Natural killer cell (primary cell): ENCODE measurements around the gene P2RX2. TPM values are rescaled to one million over a fixed set of nuclear protein-coding genes. Genes with fewer than 3 reads are reported as not detected.

ENCODE experiments used
- ATAC-seq, 3 donors: fragments of 150-1000 bp in 2 of 3; fragments of 200-7000 bp in 1 of 3; cut with Tn5 transposase; 1 replicate in 1 of 3; 2 replicates in 2 of 3; pipeline ENCODE4 v1.10.0; 2021; ENCODE audit warnings: mild to moderate bottlenecking in 2 of 3, moderate library complexity in 2 of 3
- DNase-seq, 2 donors: peaks; one replicate each; pipeline versions ENCODE4 v3.0.0 to v3.0.0-alpha.2; 2013 to 2021; ENCODE audit warnings: mixed read lengths in 1 of 2
- H3K27ac ChIP-seq: one replicate; pipeline ENCODE4 v1.5.1; 2013; ENCODE audit warnings: mild to moderate bottlenecking, low read length
- H3K27me3 ChIP-seq: one replicate; pipeline ENCODE4 v1.6.1; 2013; ENCODE audit warnings: low read length; ENCODE audit not compliant: control insufficient read depth, insufficient read depth
- H3K36me3 ChIP-seq: one replicate; pipeline ENCODE4 v1.6.1; 2013; ENCODE audit warnings: low read length; ENCODE audit not compliant: control insufficient read depth, insufficient read depth
- H3K4me1 ChIP-seq: one replicate; pipeline ENCODE4 v1.6.1; 2013; ENCODE audit warnings: low read length; ENCODE audit not compliant: control insufficient read depth, insufficient read depth
- H3K4me3 ChIP-seq: one replicate; pipeline ENCODE4 v1.5.1; 2013; ENCODE audit warnings: low read length
- H3K9me3 ChIP-seq: one replicate; pipeline ENCODE4 v1.6.1; 2013; ENCODE audit warnings: low read length; ENCODE audit not compliant: control insufficient read depth, insufficient read depth
- H3K27ac Mint-ChIP-seq, 2 donors: one replicate each; pipeline ENCODE4 v1.8.0; 2022; ENCODE audit warnings: mild to moderate bottlenecking in 2 of 2, mixed read lengths in 2 of 2, moderate library complexity in 1 of 2
- H3K27me3 Mint-ChIP-seq, 2 donors: one replicate each; pipeline ENCODE4 v1.8.0; 2022; ENCODE audit warnings: low read depth in 2 of 2, mixed read lengths in 2 of 2
- H3K36me3 Mint-ChIP-seq: one replicate; pipeline ENCODE4 v1.8.0; 2022; ENCODE audit warnings: mixed read lengths
- H3K4me1 Mint-ChIP-seq, 2 donors: one replicate each; pipeline ENCODE4 v1.8.0; 2022; ENCODE audit warnings: mixed read lengths in 2 of 2
- H3K4me3 Mint-ChIP-seq: one replicate; pipeline ENCODE4 v1.8.0; 2022; ENCODE audit warnings: mild to moderate bottlenecking, moderate library complexity, mixed read lengths
- H3K9me3 Mint-ChIP-seq, 2 donors: one replicate each; pipeline ENCODE4 v1.8.0; 2022; ENCODE audit warnings: mixed read lengths in 2 of 2
- CTCF ChIP-seq: fragments of 200-600 bp; IDR thresholded peaks from one replicate; pipeline ENCODE4 v1.8.0; 2022; ENCODE audit warnings: antibody characterized with exemption
- WGBS: methylation state at CpG from one replicate; pipeline ENCODE4 v1.1.7; 2013; ENCODE audit warnings: missing lambda C conversion rate; ENCODE audit not compliant: insufficient coverage; 5-methylcytosine and 5-hydroxymethylcytosine counted together
- intact Hi-C: fragments of 100-400 bp; cut with micrococcal nuclease; formaldehyde crosslinking; loops from one replicate; pipeline ENCODE4 v1.14.2; 2022
- total RNA-seq, 4 donors: library from RNA; stranded (reverse); fragments of 120-200 nt in 1 of 4; gene quantifications; one replicate each; pipeline versions ENCODE4 v1.2.3 to v1.2.4, GENCODE V29; 2013 to 2022

Gene P2RX2
- total RNA-seq, 3 donors from 2014 or later (not counting 1 experiment from before 2014, with no cell fraction given) = not detected

DNA sequence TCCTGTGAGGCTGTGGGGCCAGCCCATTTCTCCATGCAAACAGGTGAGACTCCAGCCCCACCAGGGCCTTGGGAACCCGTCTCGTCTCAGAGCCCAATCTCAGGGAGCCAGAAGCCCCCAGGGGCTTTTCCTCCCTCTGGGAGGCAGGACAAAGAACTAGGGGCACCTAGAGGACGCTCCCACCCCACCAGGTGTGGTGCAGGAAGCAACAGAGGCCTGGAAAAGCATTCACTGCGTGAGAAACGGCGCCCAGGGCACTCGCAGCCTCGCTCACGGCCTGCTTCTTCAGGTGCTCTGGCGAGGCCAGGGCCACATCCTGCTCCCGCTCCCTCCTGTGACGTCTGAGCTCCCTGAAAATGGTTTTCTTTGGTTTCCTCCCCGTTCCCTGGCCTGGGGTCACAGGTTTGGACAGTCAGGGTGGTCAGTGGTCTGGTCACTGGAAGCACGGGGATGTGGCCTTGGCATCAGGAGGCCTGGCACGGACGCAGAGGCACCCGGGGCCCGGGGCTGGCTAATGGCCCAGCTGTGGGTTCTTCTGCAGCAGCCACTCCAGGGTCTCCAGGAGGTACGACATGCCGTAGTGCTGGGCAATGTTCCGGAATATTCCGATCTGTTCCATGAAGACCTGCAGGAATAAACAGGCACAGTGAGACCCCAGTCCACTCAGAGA is 5.7 kb downstream of the P2RX2 start:
- Mint-ChIP-seq H3K36me3 (peaks cover under 1% of the 10 kb centered on the region), H3K9me3 (no peaks in the 10 kb centered on the region), H3K4me3 (no peak overlapping the region), H3K27ac (no peak overlapping the region), H3K27me3 (no peaks in the 10 kb centered on the region), H3K4me1 (no peaks in the 10 kb centered on the region)
- Histone ChIP-seq H3K9me3 (no peaks in the 10 kb centered on the region), H3K36me3 (peaks cover 11% of the 10 kb centered on the region), H3K4me3 (no peak overlapping the region), H3K27ac (no peak overlapping the region), H3K27me3 (peaks cover 3% of the 10 kb centered on the region), H3K4me1 (no peaks in the 10 kb centered on the region)
- intact Hi-C loops = no loop called here
- whole genome bisulfite sequencing = 97% methylated on average over 22 of the region's 22 CpGs
- TF ChIP-seq CTCF = no peak
- DNase-seq (no peak), ATAC-seq (no peak)

DNA sequence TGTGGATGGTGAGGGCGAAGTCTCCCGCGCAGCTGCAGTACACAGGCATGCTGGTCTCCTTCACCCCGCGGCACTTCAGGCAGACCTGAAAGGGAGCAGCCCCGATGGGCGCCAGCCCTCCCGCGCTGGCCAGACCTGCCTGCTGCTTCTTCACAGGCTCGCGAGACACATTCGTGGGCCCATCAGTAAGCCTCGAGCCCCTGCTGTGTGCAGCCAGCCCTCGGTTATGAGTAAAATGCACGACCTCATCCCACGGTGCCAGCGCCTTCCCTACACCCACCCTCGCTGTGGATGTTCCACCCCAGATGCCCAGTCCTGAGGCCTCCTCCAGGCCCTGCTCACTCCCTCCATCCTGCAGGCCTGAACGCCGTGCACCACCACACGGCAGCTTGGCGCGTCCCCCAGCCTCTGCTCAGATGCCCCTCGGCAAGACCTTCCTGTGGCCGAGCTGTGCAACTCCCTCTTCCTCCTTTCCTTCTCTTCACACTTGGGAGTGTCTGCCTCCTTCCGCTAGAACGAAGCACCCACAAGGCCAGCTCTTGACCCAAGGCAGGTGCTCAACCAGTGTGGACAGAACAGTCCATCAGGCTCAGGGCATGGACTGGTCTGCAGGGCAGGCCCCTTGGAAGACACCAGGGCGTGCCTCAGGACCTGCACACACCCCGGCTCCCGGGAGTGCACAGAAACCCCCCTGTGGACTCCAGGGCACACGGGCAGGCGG is 6.5 kb downstream of the P2RX2 start:
- Mint-ChIP-seq H3K9me3 (no peaks in the 10 kb centered on the region), H3K27me3 (no peaks in the 10 kb centered on the region), H3K36me3 (peaks cover 8% of the 10 kb centered on the region), H3K4me1 (no peaks in the 10 kb centered on the region), H3K27ac (no peak overlapping the region), H3K4me3 (no peak overlapping the region)
- no peak overlapping the region for H3K27ac ChIP-seq
- intact Hi-C loops = no loop called here
- H3K4me1 ChIP-seq = no peaks in the 10 kb centered on the region
- DNase-seq = no peak
- peaks cover 14% of the 10 kb centered on the region for H3K36me3 ChIP-seq
- TF ChIP-seq CTCF = no peak
- no peaks in the 10 kb centered on the region for H3K27me3 ChIP-seq
- no peaks in the 10 kb centered on the region for H3K9me3 ChIP-seq
- 90% methylated on average over 32 of the region's 32 CpGs for WGBS
- ATAC-seq = no peak
- no peak overlapping the region for H3K4me3 ChIP-seq

- no peaks in the 10 kb centered on the region for H3K4me1 ChIP-seq
Observed at GRCh38 chr12:132625731-132626430, 7.3 kb downstream of the P2RX2 start.

More at GRCh38 chr12:132625731-132626430, 7.3 kb downstream of the P2RX2 start:
- Mint-ChIP-seq H3K4me1 (no peaks in the 10 kb centered on the region), H3K27me3 (no peaks in the 10 kb centered on the region), H3K9me3 (no peaks in the 10 kb centered on the region), H3K27ac (no peak overlapping the region), H3K4me3 (no peak overlapping the region), H3K36me3 (peaks cover 10% of the 10 kb centered on the region)
- DNase-seq (no peak), ATAC-seq (no peak)
- TF ChIP-seq CTCF = no peak
- Histone ChIP-seq H3K36me3 (peaks cover 14% of the 10 kb centered on the region), H3K27me3 (no peaks in the 10 kb centered on the region), H3K4me3 (no peak overlapping the region), H3K9me3 (no peaks in the 10 kb centered on the region), H3K27ac (no peak overlapping the region)
- WGBS = 98% methylated on average over 24 of the region's 24 CpGs
- intact Hi-C loops = no loop called here
